Heart left ventricle (tissue), 13 donors: ENCODE measurements around the gene CALU.

Experiments used
- POLR2A ChIP-seq, 2 donors: fragments of 450-650 bp; IDR thresholded peaks; one replicate each; pipeline ENCODE4 v1.6.1; 2017; ENCODE audit warnings: antibody characterized with exemption in 2 of 2, mild to moderate bottlenecking in 2 of 2, moderate library complexity in 2 of 2
- TF ChIP-seq, protein P1 (sequence below), 12 donors: fragments of 200-600 bp; sonication (generic) in 4 of 12; IDR thresholded peaks; one replicate each; pipeline versions ENCODE4 v1.5.0 to v1.8.0; 2018 to 2022; ENCODE audit warnings: antibody characterized with exemption in 12 of 12, mild to moderate bottlenecking in 5 of 12
- donor health status: ischemic (EF 13 %, LVEDD 7.1; RV severe dilation, severe dysfunction).
- donor health status: DM: no; HTN: yes; CAD: no.
- donor health status: DM: no; HTN: no; CAD: no.
- donor health status: ischemic (EF 25% LVEDD 6.9; RV normal size, moderate dysfunction).
- donor health status: ischemic (EF 25% LVEDD 5.7; RV mildly dilated, moderate dysfunction).
- donor health status: ischemic (EF 35%, LVEDD 5.7; RV mildly dilated, moderate dysfunction).
- donor health status: nonischemic (EF 11% LVEDD 7.7; RV severe dilation, severe dysfunction).
- donor health status: DM: yes; HTN: yes; CAD: no.
- donor health status: PGD.
- donor health status: ischemic (EF 29% LVEDD 5.4; RV normal size, mild dysfunction).
- donor health status: nonischemic (EF 23%, LVEDD 6.1; RV moderate dilation, normal function).

DNA sequence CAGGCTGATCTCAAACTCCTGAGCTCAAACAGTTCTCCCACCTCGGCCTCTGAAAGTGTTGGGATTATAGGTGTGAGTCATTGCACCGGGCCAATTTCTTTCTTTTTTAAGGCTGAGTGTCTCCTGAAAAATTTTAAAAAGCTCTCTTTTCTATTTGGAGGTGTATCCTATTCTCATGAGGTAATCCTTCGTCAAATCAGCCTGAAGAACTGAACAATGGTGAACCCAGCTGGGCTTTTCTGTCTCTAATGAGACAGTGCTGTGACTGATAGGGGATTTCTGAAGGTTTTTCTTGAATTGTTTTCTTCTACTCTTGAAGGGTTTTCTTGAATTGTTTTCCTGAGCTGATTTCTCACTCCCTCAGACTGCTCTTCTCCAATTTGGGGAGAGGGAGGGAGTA is 30.9 kb upstream of the CALU start:
- TF ChIP-seq, protein P1, sequence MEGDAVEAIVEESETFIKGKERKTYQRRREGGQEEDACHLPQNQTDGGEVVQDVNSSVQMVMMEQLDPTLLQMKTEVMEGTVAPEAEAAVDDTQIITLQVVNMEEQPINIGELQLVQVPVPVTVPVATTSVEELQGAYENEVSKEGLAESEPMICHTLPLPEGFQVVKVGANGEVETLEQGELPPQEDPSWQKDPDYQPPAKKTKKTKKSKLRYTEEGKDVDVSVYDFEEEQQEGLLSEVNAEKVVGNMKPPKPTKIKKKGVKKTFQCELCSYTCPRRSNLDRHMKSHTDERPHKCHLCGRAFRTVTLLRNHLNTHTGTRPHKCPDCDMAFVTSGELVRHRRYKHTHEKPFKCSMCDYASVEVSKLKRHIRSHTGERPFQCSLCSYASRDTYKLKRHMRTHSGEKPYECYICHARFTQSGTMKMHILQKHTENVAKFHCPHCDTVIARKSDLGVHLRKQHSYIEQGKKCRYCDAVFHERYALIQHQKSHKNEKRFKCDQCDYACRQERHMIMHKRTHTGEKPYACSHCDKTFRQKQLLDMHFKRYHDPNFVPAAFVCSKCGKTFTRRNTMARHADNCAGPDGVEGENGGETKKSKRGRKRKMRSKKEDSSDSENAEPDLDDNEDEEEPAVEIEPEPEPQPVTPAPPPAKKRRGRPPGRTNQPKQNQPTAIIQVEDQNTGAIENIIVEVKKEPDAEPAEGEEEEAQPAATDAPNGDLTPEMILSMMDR (IDR thresholded peaks at IDR 0.05): no peak
- no peak for TF ChIP-seq POLR2A (IDR thresholded peaks at IDR 0.05)
